PC-3 (cell line): ENCODE results near the gene BACH1. TPM values are rescaled to one million over a fixed set of nuclear protein-coding genes. Genes with fewer than 3 reads are reported as not detected.

ENCODE experiments used
- ATAC-seq: fragments of 200-7000 bp; cut with Tn5 transposase; 2 replicates; pipeline ENCODE4 v1.9.1; 2020; ENCODE audit warnings: mild to moderate bottlenecking, moderate library complexity
- BruUV-seq: library from RNA; stranded (reverse); fragments of 400-500 nt; replicated peaks from 2 replicates; lab custom pipeline; 2021; lab: Mats Ljungman, UMichigan
- CTCF ChIA-PET: fragments of 300-600 bp; sonication (Branson Sonifier 250); formaldehyde crosslinking; loops from one replicate; lab custom pipeline; 2022; ENCODE audit warnings: antibody characterized with exemption; lab: Charles Lee
- POLR2A ChIA-PET: fragments of 300-600 bp; sonication (Branson Sonifier 250); formaldehyde crosslinking; loops from one replicate; lab custom pipeline; 2022; ENCODE audit warnings: antibody characterized with exemption; ENCODE audit not compliant: unreplicated experiment; lab: Charles Lee
- DNase-seq: peaks from one replicate; pipeline ENCODE4 v3.0.0-alpha.2; 2015
- H2AFZ ChIP-seq: fragments of 300-600 bp; sonication (generic); 2 replicates; pipeline ENCODE4 v1.6.0; 2016; ENCODE audit warnings: antibody characterized with exemption, low read length
- H3F3A ChIP-seq: fragments of 300-600 bp; sonication (generic); one replicate; pipeline ENCODE4 v1.6.0; 2017; ENCODE audit warnings: antibody characterized with exemption, low read length, control low read depth, mild to moderate bottlenecking; ENCODE audit not compliant: unreplicated experiment
- H3K27ac ChIP-seq: fragments of 300-600 bp; sonication (generic); 2 replicates; pipeline ENCODE4 v1.5.1; 2016; ENCODE audit warnings: mild to moderate bottlenecking, low read length
- H3K27me3 ChIP-seq: fragments of 300-600 bp; sonication (generic); 2 replicates; pipeline ENCODE4 v1.6.1; 2016; ENCODE audit warnings: low read length, mixed read lengths
- H3K36me3 ChIP-seq: fragments of 300-600 bp; sonication (generic); 2 replicates; pipeline ENCODE4 v1.6.1; 2016; ENCODE audit warnings: low read depth, mixed run types, low read length, mixed read lengths
- H3K4me1 ChIP-seq: fragments of 300-600 bp; sonication (generic); 2 replicates; pipeline ENCODE4 v1.5.1; 2016; ENCODE audit warnings: low read length; ENCODE audit not compliant: insufficient read depth
- H3K4me2 ChIP-seq: fragments of 300-600 bp; sonication (generic); 2 replicates; pipeline ENCODE4 v1.6.0; 2016; ENCODE audit warnings: low read length
- H3K4me3 ChIP-seq: fragments of 300-600 bp; sonication (generic); 2 replicates; pipeline ENCODE4 v1.5.1; 2016; ENCODE audit warnings: mild to moderate bottlenecking, low read length, mixed read lengths
- H3K79me2 ChIP-seq: fragments of 300-600 bp; sonication (generic); 2 replicates; pipeline ENCODE4 v1.6.1; 2017; ENCODE audit warnings: low read length, mixed read lengths
- H3K9ac ChIP-seq: fragments of 300-600 bp; sonication (generic); 2 replicates; pipeline ENCODE4 v1.6.0; 2016; ENCODE audit warnings: mild to moderate bottlenecking, low read length
- H3K9me2 ChIP-seq: fragments of 300-600 bp; sonication (generic); replicated peaks from 2 replicates; pipeline ENCODE4 v1.6.1; 2016; ENCODE audit warnings: mixed run types, low read length, mixed read lengths
- H3K9me3 ChIP-seq: fragments of 300-600 bp; sonication (generic); 2 replicates; pipeline ENCODE4 v1.6.1; 2016; ENCODE audit warnings: low read length, mixed read lengths
- H4K20me1 ChIP-seq: fragments of 300-600 bp; sonication (generic); 2 replicates; pipeline ENCODE4 v1.6.1; 2016; ENCODE audit warnings: low read length, mixed read lengths
- EZH2 ChIP-seq: fragments of 300-600 bp; sonication (generic); IDR thresholded peaks from one replicate; pipeline ENCODE4 v1.6.1; 2017; ENCODE audit warnings: antibody characterized with exemption, mild to moderate bottlenecking, low read length; ENCODE audit not compliant: unreplicated experiment
- EZH2phosphoT487 ChIP-seq: fragments of 300-600 bp; sonication (generic); IDR thresholded peaks from 2 replicates; pipeline ENCODE4 v1.6.1; 2018; ENCODE audit warnings: mild to moderate bottlenecking, antibody characterized with exemption, low read length, borderline replicate concordance
- intact Hi-C: fragments of 100-400 bp; cut with micrococcal nuclease; formaldehyde crosslinking; loops from 2 replicates; pipeline ENCODE4 v1.9.0; 2023
- total RNA-seq: library from RNA; depleted of rRNA; stranded (reverse); fragments of >200 nt; gene quantifications from 2 replicates; pipeline ENCODE4 v1.2.3, GENCODE V29; 2014
- TF ChIP-seq, protein P1 (sequence below): fragments of 300-600 bp; sonication (generic); conservative IDR thresholded peaks from 2 replicates; pipeline ENCODE4 v1.5.1; 2017; ENCODE audit warnings: antibody characterized with exemption, low read depth, mild to moderate bottlenecking, low read length

Gene BACH1
- total RNA-seq, 1 experiment from 2014 or later = 17.2 TPM

DNA sequence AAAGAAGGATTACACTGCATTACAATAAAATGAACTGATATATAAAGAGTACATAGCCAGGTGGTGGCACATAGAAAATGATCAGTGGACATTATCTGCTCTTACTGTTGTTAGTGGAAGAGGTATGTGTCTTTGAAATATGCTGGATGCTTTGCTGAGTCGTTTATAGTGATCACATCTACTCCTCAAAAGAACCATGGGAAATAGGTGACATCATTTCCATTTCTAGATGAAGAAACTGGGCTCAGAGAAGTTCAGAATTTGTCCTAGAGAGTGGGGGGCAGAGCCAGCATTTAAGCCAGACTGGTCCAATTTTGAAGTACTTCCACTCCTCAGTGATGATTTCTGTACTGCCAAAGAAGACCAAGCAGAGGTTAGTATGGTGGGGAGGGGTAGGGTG lies 34.0 kb upstream of the BACH1 start:
- TF ChIP-seq EZH2phosphoT487 (no peak), EZH2 (no peak)
- TF ChIP-seq, protein P1, sequence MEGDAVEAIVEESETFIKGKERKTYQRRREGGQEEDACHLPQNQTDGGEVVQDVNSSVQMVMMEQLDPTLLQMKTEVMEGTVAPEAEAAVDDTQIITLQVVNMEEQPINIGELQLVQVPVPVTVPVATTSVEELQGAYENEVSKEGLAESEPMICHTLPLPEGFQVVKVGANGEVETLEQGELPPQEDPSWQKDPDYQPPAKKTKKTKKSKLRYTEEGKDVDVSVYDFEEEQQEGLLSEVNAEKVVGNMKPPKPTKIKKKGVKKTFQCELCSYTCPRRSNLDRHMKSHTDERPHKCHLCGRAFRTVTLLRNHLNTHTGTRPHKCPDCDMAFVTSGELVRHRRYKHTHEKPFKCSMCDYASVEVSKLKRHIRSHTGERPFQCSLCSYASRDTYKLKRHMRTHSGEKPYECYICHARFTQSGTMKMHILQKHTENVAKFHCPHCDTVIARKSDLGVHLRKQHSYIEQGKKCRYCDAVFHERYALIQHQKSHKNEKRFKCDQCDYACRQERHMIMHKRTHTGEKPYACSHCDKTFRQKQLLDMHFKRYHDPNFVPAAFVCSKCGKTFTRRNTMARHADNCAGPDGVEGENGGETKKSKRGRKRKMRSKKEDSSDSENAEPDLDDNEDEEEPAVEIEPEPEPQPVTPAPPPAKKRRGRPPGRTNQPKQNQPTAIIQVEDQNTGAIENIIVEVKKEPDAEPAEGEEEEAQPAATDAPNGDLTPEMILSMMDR = no peak
- Histone ChIP-seq H4K20me1 (no peaks in the 10 kb centered on the region), H3K9me2 (no peaks in the 10 kb centered on the region; the same call in 1 of the 2 replicates), H3K4me1 (peaks cover 20% of the 10 kb centered on the region), H3K27ac (no peak overlapping the region), H2AFZ (no peak overlapping the region), H3K4me2 (no peak overlapping the region), H3K9me3 (no peaks in the 10 kb centered on the region), H3K36me3 (no peaks in the 10 kb centered on the region), H3K9ac (no peak overlapping the region), H3F3A (no peaks in the 10 kb centered on the region), H3K79me2 (no peaks in the 10 kb centered on the region), H3K4me3 (no peak overlapping the region), H3K27me3 (no peaks in the 10 kb centered on the region)
- ChIA-PET POLR2A (no interaction called here), CTCF (no interaction called here)
- intact Hi-C loops = no loop called here
- BruUV-seq = no TSS peak
- DNase-seq (no peak), ATAC-seq (no peak)

DNA sequence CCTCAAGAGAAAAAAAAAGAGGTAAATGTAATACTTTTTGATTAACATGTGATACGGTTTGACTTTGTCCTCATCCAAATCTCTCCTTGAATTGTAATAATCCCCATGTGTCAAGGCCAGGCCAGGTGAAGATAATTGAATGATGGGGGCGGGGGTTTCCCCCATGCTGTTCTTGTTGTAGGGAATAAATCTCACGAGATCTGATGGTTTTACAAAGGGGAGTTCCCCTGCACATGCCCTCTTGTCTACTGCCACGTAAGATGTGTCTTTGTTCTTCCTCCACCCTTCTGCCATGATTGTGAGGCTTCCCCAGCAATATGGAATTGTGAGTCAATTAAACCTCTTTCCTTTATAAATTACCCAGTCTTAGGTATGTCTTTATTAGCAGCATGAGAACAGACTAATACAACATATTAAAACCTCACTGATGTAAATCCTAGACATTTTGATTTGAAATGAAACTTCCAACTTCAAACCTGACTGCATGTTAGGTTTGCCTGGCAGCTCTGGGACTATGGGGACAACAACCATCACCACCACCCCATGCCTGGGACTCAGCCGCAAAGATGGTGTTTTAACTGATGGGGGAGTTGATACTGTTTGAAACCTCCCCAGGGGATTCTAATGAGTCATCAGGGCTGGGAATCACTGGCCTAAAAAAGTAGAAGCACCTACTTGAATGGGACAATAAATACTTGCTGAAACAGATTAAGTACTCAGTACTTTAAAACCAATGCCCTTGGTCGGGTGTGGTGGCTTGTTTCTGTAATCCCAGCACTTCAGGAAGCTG lies 32.8 kb upstream of the BACH1 start:
- ChIA-PET CTCF (no interaction called here), POLR2A (no interaction called here)
- H3K9me2 ChIP-seq = no peaks in the 10 kb centered on the region; the same call in 1 of the 2 replicates

More for the DNA sequence above, 32.8 kb upstream of the BACH1 start:
- H3K36me3 ChIP-seq = no peaks in the 10 kb centered on the region
- no peak overlapping the region for H3K4me2 ChIP-seq
- no peak overlapping the region for H3K27ac ChIP-seq
- no peaks in the 10 kb centered on the region for H3K27me3 ChIP-seq
- H3K4me1 ChIP-seq = peaks cover 8% of the 10 kb centered on the region
- intact Hi-C loops = no loop called here
- no TSS peak for BruUV-seq
- H4K20me1 ChIP-seq = no peaks in the 10 kb centered on the region
- no peaks in the 10 kb centered on the region for H3F3A ChIP-seq
- H3K9me3 ChIP-seq = no peaks in the 10 kb centered on the region
- TF ChIP-seq EZH2 (no peak), EZH2phosphoT487 (no peak)
- TF ChIP-seq, protein P1 = no peak
- no peak overlapping the region for H3K4me3 ChIP-seq
- no peak for DNase-seq
- no peak overlapping the region for H3K9ac ChIP-seq
- H2AFZ ChIP-seq = no peak overlapping the region
- no peaks in the 10 kb centered on the region for H3K79me2 ChIP-seq
- no peak for ATAC-seq
